ENCODE results near the gene REXO1. TPM values are rescaled to one million over a fixed set of nuclear protein-coding genes. Genes with fewer than 3 reads are reported as not detected.

Gene REXO1
- total and polyA plus RNA-seq, 2 of the 13 experiments (the other 11 are each of a cell fraction or from before 2014, with no cell fraction given): 5.0 to 11.2 TPM

- TF ChIP-seq ZNF281 (CRISPR knock-in tag; IDR thresholded peaks at IDR 0.05; ENCODE audit: borderline replicate concordance): 0 out of 2 replicates have a peak, but pooled peaks have one; percentile 39
- TF ChIP-seq ZNF7 (CRISPR knock-in tag; IDR thresholded peaks at IDR 0.05): no peak
- no peak; the same call in 1 of the 2 replicates for TF ChIP-seq ZNF629 (CRISPR knock-in tag; conservative IDR thresholded peaks at IDR 0.05)
- peak; percentile 72; the same call in 1 of the 2 replicates for TF ChIP-seq ZNF704 (CRISPR knock-in tag; IDR thresholded peaks at IDR 0.05; ENCODE audit: borderline replicate concordance)
- TF ChIP-seq HNRNPL (IDR thresholded peaks at IDR 0.05; ENCODE audit: low read depth, low read length): 0 out of 2 replicates have a peak, but pooled peaks have one; percentile 45
- TF ChIP-seq CEBPG (CRISPR knock-in tag; IDR thresholded peaks at IDR 0.05): no peak; the same call in 1 of the 2 replicates
- no peak for TF ChIP-seq ZBTB21 (CRISPR knock-in tag; IDR thresholded peaks at IDR 0.05)
- peak; percentile 68; the same call in 1 of the 2 replicates for TF ChIP-seq SP4 (CRISPR knock-in tag; IDR thresholded peaks at IDR 0.05)
Measured at GRCh38 chr19:1864480-1865171, 16.3 kb upstream of the REXO1 start (continued).

Measured in HepG2 (cell line).